AG10803 (cell line): ENCODE data around the gene SLC2A13.
"Not testable (repeated sequence)": the region's sequence is repeated elsewhere in the genome, so short reads cannot be mapped to it uniquely, and the experiment has no call there.

ENCODE experiments used
- DNase-seq: peaks from one replicate; pipeline ENCODE4 v3.0.0; 2010; ENCODE audit warnings: low read depth
- H3K4me3 ChIP-seq: 2 replicates; pipeline ENCODE4 v1.5.1; 2011; ENCODE audit warnings: mild to moderate bottlenecking, low read length, control low read depth
- TF ChIP-seq, protein P1 (sequence below): conservative IDR thresholded peaks from 2 replicates; pipeline ENCODE4 v1.5.1; 2011; ENCODE audit warnings: mild to moderate bottlenecking, low read length, control low read depth, inconsistent platforms

The SLC2A13 gene

DNA sequence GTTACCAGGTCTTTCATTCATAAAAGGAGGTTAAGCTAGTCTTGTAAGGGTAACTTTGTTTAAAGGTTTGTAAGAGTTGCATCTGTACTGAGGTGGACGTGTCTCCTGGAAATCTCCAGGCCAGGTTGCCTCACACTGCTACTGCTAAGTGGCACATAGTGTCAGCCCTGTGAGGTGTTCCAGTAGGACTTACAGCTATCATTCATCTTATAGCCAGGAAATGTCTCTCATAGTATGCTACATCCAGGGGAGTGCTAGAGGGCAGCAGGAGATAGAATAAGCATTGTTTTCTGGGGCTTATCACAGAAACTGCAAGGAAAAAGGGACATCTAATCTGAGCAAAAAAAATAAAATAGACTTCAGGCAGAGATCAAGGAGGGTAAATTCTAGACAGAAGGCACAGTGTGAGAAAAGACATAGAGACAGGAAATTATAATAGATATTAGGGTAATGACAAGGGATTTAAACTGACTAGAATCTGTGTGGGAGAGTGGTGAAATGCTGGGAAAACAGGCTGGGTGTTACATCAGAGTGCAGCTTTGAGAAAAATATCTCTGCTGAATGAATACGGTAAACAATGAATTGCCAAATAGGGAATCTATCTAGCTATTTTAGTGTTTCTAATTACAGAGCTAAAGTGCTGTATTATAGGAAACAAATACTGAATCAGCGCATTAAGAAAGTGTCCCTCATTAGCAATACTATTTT lies 281.2 kb downstream of the SLC2A13 start:
- DNase-seq: peak; percentile 33
- no peak overlapping the region for H3K4me3 ChIP-seq

DNA sequence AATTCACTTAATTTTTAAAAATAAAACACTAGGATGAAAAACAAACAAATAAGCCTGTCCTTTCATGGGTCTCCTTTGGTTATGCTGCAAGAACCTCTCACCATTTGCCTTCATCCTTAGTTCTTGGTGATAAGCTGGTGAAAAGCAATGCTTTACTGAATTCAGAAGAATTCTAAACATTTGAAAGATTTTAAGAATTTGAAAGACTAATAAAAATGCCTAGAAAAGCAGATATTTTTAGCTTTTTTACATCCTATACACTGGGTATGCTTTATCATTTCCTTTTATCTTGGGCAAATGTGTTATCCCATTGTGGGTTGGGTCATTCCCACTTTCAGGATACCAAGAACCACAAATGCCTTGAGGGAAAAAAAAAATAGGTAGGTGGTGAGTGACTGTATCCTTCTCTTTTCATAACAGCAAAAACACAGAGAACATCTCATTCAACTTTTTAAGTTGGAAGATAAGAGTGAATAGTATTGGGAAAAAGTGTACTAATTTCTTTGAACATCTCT lies 289.2 kb downstream of the SLC2A13 start:
- peak; percentile 18 for DNase-seq
- no peak overlapping the region for H3K4me3 ChIP-seq
- TF ChIP-seq, protein P1, sequence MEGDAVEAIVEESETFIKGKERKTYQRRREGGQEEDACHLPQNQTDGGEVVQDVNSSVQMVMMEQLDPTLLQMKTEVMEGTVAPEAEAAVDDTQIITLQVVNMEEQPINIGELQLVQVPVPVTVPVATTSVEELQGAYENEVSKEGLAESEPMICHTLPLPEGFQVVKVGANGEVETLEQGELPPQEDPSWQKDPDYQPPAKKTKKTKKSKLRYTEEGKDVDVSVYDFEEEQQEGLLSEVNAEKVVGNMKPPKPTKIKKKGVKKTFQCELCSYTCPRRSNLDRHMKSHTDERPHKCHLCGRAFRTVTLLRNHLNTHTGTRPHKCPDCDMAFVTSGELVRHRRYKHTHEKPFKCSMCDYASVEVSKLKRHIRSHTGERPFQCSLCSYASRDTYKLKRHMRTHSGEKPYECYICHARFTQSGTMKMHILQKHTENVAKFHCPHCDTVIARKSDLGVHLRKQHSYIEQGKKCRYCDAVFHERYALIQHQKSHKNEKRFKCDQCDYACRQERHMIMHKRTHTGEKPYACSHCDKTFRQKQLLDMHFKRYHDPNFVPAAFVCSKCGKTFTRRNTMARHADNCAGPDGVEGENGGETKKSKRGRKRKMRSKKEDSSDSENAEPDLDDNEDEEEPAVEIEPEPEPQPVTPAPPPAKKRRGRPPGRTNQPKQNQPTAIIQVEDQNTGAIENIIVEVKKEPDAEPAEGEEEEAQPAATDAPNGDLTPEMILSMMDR: no peak

More for the DNA sequence above, 281.2 kb downstream of the SLC2A13 start:
- TF ChIP-seq, protein P1: no peak

GRCh38 chr12:39815746-39816145 lies 290.1 kb downstream of the SLC2A13 start:
- TF ChIP-seq, protein P1: no peak
- H3K4me3 ChIP-seq: no peak overlapping the region
- no peak for DNase-seq

DNA sequence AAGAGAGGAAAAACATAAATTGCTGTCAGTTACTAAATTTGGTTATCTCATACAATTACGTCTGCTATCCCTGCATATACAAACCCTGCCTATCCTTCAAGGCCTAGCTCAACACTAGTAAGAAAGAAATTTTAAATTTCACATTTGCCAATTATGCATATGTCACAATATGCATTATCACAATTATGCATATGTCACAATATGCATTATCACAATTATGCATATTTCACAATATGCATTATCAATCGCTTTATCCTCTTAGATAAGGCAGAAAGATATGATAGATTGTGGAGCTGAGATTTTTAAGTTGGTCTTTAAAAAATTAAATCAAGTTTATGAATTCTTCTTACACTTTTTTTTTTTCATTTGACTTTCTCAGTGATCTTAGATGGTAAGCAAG lies 291.3 kb downstream of the SLC2A13 start:
- TF ChIP-seq, protein P1: no peak
- DNase-seq: no peak
- H3K4me3 ChIP-seq: no peak overlapping the region

GRCh38 chr12:39813776-39814175 lies 292.1 kb downstream of the SLC2A13 start:
- TF ChIP-seq, protein P1: no peak
- DNase-seq: peak; percentile 68
- H3K4me3 ChIP-seq: no peak overlapping the region

DNA sequence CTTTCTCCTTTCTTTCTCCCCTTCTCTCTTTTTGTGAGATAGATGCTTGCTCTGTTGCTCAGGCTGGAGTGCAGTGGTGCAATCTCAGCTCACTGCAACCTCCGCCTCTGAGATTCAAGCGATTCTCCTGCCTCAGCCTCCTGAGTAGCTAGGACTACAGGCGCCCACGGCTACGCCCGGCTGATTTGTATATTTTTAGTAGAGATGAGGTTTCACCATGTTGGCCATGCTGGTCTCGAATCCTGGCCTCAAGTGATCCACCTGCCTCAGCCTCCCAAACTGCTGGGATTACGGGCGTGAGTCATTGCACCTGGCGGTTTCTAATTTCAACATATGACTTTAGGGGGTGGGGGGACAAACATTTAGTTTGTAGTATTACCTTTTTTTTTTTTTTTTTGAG lies 293.4 kb downstream of the SLC2A13 start:
- not testable (repeated sequence) for DNase-seq

GRCh38 chr12:39807043-39807442 lies 298.8 kb downstream of the SLC2A13 start:
- TF ChIP-seq, protein P1: peak; percentile 25; the same call in 1 of the 2 replicates
- DNase-seq: no peak
- no peak overlapping the region for H3K4me3 ChIP-seq

More for the DNA sequence above, 293.4 kb downstream of the SLC2A13 start:
- not testable (repeated sequence) for H3K4me3 ChIP-seq
